ENCODE measurements around the gene NCR3LG1.
A peak's percentile ranks its signal among the peaks of the same experiment; 100 is the strongest.
"Not testable (repeated sequence)": the region's sequence is repeated elsewhere in the genome, so short reads cannot be mapped to it uniquely, and the experiment has no call there.

NCR3LG1 gene

DNA sequence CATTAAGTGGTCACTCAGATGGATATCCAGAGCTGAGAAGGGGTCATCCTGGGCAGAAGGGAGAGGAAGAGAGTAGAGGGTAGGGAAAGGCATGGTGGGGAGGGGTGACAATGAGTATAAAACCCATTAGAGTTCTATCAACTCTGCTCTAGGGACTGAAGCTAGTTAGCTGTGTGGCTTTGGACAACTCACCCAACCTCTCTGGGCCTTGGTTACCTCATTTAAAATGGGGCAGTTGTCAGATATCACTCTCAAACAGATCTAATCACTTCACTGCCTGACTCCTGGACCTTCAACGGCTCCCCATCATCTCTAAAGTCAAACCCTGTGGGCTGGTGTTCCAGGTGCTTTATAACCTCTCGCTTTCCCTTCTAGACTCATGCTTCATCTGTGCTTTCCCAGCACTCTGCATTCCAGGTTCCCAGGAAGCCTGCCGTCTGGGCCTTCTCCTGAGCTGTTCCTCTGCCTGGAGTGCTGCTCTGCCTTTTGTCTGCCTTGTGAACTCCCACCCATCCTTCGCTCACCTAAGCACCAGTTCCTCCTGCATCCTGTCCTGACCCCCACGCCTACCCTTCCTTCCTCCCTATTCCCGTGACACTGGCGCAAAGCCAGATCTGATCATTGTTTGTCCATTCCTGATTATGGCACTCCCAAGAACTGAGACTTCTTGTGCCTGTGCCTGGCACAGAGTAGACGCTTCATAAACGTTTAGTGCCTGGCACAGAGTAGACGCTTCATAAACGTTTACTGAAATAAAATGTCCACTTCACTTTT is 59.2 kb downstream of the NCR3LG1 start:
- H3K4me1 Mint-ChIP-seq: no peaks in the 10 kb centered on the region
- no peak overlapping the region for H3K4me3 Mint-ChIP-seq
- H3K27me3 Mint-ChIP-seq: no peaks in the 10 kb centered on the region
- no peaks in the 10 kb centered on the region for H3K9me3 Mint-ChIP-seq
- no peaks in the 10 kb centered on the region for H3K36me3 Mint-ChIP-seq
- H3K27ac Mint-ChIP-seq: peak overlapping the region; percentile 59

- Mint-ChIP-seq H3K4me1 (no peaks in the 10 kb centered on the region), H3K9me3 (no peaks in the 10 kb centered on the region), H3K4me3 (no peak overlapping the region), H3K27me3 (peaks cover 2% of the 10 kb centered on the region), H3K36me3 (no peaks in the 10 kb centered on the region), H3K27ac (no peak overlapping the region)
Measured at GRCh38 chr11:17411418-17411817, 59.8 kb downstream of the NCR3LG1 start.

- no peaks in the 10 kb centered on the region for H3K36me3 Mint-ChIP-seq
- H3K9me3 Mint-ChIP-seq: no peaks in the 10 kb centered on the region
- H3K27me3 Mint-ChIP-seq: peaks cover 5% of the 10 kb centered on the region
- no peak overlapping the region for H3K27ac Mint-ChIP-seq
- no peaks in the 10 kb centered on the region for H3K4me1 Mint-ChIP-seq
- H3K4me3 Mint-ChIP-seq: no peak overlapping the region
Measured at GRCh38 chr11:17412488-17413180, 61.0 kb downstream of the NCR3LG1 start.

DNA sequence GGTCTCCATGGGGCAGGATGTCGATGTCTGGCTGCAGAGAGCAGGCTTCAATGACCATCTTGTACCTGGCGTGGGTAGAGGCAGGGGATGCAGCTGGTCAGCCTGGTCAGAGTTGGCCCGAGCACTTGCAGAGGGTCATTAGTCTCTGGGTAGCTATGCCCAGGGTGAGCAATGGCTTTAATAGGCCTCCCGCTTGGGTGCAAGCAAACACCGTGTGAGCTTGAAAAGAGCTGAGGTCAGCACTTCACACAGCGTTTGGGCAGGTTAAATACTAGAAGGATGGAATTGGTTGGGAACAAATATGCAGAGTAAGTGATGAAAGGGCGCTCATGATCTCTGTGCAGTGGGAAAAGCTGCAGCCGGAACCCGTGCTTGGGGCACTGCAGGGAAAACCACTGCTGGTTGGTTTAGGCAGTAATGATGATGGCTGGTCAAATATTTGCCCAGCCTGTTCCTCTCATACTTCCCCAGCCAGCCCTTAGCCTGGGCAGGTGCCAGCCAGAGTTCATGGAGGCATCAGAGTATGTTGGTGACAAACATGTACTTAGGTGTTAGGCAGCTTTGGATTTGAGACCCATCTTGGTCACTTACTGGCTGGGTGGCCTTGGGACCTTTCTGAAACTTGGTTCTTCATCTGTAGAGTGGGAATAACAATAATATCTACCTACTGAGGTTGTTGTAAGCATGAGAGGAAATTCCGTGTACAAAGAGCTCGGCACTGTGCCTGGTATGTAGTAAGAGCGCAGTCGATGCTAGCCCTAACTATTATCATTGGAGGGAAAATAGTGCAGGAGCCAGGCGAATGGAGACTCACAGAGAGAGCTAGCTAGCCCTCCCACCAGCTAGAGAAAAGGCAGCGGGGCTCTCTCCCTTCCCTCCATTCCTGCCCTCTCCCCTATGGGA is 62.1 kb downstream of the NCR3LG1 start:
- no peaks in the 10 kb centered on the region for H3K9me3 Mint-ChIP-seq
- H3K36me3 Mint-ChIP-seq: no peaks in the 10 kb centered on the region
- no peak overlapping the region for H3K4me3 Mint-ChIP-seq
- H3K4me1 Mint-ChIP-seq: no peaks in the 10 kb centered on the region
- no peak overlapping the region for H3K27ac Mint-ChIP-seq
- peaks cover 7% of the 10 kb centered on the region for H3K27me3 Mint-ChIP-seq

DNA sequence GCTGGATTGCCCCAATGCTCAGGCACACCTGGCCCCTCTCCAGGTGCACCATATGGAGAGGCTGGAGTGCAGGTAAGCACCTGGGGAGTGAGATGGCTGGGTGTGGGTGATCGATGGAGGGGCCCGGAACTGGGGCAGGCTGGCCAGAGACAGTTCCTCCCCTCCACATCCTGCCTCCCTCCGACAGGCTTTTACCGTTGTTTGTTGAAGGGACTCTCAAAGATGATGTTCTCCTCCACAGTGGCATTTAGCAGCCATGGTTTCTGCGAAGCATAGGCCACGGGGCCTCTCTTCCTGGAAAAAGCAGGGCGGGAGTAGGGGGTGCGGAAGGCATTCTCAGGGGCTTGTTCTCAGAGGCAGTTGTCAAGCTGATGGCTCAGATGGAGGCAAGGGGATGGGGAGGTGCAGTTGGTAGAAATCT is 62.7 kb downstream of the NCR3LG1 start:
- Mint-ChIP-seq H3K27me3 (peaks cover 9% of the 10 kb centered on the region), H3K36me3 (no peaks in the 10 kb centered on the region), H3K9me3 (no peaks in the 10 kb centered on the region), H3K27ac (no peak overlapping the region), H3K4me3 (no peak overlapping the region), H3K4me1 (no peaks in the 10 kb centered on the region)

DNA sequence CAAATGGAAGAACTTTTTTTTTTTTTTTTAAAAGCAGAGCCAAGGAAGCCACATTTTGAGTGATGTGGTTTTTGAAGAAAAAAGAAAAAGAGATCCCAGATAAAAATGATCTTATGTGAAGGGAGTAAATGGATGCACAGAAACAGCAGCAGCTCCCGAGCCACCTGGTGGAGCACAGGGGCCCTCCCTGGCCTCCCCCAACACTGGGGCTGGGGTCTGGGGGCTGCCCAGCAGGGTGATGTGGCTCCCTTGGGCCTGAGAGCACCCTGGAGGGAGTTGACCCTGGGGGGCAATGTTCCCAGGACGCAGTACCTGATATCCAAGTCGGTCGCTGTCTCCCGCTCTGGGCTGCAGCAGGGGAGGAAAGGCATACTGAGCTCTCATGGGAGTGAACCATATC is 63.4 kb downstream of the NCR3LG1 start:
- Mint-ChIP-seq H3K4me1 (no peaks in the 10 kb centered on the region), H3K27me3 (peaks cover 12% of the 10 kb centered on the region), H3K9me3 (no peaks in the 10 kb centered on the region), H3K36me3 (no peaks in the 10 kb centered on the region), H3K4me3 (no peak overlapping the region), H3K27ac (no peak overlapping the region)

DNA sequence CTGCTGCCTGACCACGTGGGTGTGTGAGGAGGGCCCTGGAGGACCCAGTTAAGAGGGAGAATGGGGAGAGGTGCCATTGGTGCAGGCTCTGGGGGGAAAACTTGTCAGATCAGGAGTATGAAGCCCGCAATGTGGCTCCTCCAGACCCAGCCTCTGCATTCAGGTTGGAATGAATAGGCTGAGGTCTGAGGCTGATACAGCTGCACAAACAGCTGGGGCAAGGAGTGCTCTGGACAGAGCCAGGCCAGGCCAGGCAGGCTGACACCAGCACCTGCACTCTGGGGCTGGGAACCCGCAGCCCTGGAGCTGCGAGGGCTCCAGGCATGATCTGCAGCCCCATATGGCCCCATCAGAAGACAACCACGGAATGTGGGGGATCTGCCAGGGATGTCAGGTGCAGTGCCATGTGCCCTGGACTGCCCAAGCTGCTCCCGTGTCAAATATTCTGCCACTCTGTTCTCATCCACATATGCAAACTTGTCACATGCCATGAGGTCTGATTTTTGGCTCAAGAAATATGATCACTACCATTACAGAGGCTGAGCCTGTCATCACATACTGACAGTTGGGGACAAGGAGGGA is 64.0 kb downstream of the NCR3LG1 start:
- no peak overlapping the region for H3K4me3 Mint-ChIP-seq
- peaks cover 12% of the 10 kb centered on the region for H3K27me3 Mint-ChIP-seq
- no peaks in the 10 kb centered on the region for H3K4me1 Mint-ChIP-seq
- no peak overlapping the region for H3K27ac Mint-ChIP-seq
- no peaks in the 10 kb centered on the region for H3K9me3 Mint-ChIP-seq
- H3K36me3 Mint-ChIP-seq: no peaks in the 10 kb centered on the region

GRCh38 chr11:17416492-17416891 is 64.9 kb downstream of the NCR3LG1 start:
- Mint-ChIP-seq H3K4me1 (no peaks in the 10 kb centered on the region), H3K4me3 (no peak overlapping the region), H3K9me3 (no peaks in the 10 kb centered on the region), H3K27ac (no peak overlapping the region), H3K36me3 (no peaks in the 10 kb centered on the region), H3K27me3 (peaks cover 14% of the 10 kb centered on the region)

GRCh38 chr11:17418444-17419081 is 67.0 kb downstream of the NCR3LG1 start:
- peaks cover 18% of the 10 kb centered on the region for H3K27me3 Mint-ChIP-seq
- no peaks in the 10 kb centered on the region for H3K4me1 Mint-ChIP-seq
- H3K4me3 Mint-ChIP-seq: no peak overlapping the region
- H3K36me3 Mint-ChIP-seq: no peaks in the 10 kb centered on the region
- no peak overlapping the region for H3K27ac Mint-ChIP-seq
- no peaks in the 10 kb centered on the region for H3K9me3 Mint-ChIP-seq

DNA sequence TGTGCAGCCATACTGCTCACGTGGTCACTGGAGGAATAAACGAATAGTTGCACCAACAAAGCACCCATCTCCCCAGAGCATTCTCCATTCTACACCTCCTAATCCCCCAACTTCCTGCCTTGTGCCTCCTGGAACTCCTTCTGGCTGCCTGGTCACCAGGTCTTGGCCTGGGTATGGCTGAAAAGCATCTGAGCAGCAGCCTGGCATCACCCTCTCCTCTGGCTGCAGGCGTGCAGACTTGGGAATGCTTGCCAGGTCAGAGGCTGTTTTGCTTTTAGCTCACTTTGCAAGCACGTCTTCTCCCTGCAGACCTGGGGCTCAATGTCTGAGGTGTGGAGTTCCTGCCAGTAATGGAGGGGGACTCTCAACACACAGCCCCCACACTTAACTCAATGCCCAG is 70.2 kb downstream of the NCR3LG1 start:
- no peak overlapping the region for H3K4me3 Mint-ChIP-seq
- H3K27me3 Mint-ChIP-seq: peaks cover 15% of the 10 kb centered on the region
- no peaks in the 10 kb centered on the region for H3K9me3 Mint-ChIP-seq
- H3K4me1 Mint-ChIP-seq: no peaks in the 10 kb centered on the region
- no peaks in the 10 kb centered on the region for H3K36me3 Mint-ChIP-seq
- no peak overlapping the region for H3K27ac Mint-ChIP-seq

- Mint-ChIP-seq H3K27me3 (peaks cover 10% of the 10 kb centered on the region), H3K27ac (no peak overlapping the region), H3K36me3 (no peaks in the 10 kb centered on the region), H3K9me3 (no peaks in the 10 kb centered on the region), H3K4me1 (no peaks in the 10 kb centered on the region), H3K4me3 (no peak overlapping the region)
Measured at GRCh38 chr11:17423533-17424310, 72.1 kb downstream of the NCR3LG1 start.

DNA sequence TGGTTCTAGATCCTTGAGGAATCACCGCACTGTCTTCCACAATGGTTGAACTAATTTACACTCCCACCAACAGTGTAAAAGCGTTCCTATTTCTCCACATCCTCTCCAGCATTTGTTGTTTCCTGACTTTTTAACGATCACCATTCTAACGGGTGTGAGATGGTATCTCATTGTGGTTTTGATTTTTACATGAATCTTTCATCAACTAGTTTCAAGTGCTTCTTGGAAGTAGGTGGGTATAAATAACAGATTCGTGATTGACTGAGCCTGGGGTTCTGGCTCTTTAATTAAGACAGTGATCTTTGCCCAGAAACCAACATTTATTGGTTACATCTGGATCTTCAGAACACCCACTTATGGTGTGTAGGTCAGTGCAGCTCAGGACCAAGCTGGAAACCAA is 74.6 kb downstream of the NCR3LG1 start:
- H3K36me3 Mint-ChIP-seq, H3K4me3 Mint-ChIP-seq, H3K27ac Mint-ChIP-seq, H3K27me3 Mint-ChIP-seq, H3K4me1 Mint-ChIP-seq, H3K9me3 Mint-ChIP-seq: not testable (repeated sequence)

Data from activated naive CD4-positive, alpha-beta T cell treated with anti-CD3 and anti-CD28 coated beads, Interleukin-2, amount 50 U/mL, for 24 hours (primary cell).